Right lobe of liver (tissue), 6 donors: ENCODE measurements around the gene STK24. TPM values are rescaled to one million over a fixed set of nuclear protein-coding genes. Genes with fewer than 3 reads are reported as not detected.

Experiments used
- ATAC-seq, 4 donors: fragments of 200-7000 bp; cut with Tn5 transposase; one replicate each; pipeline ENCODE4 v1.9.1; 2020; ENCODE audit warnings: mild to moderate bottlenecking in 4 of 4, moderate library complexity in 4 of 4
- DNase-seq, 3 donors: peaks; one replicate each; pipeline ENCODE4 v3.0.0-alpha.2; 2020
- H3K27ac ChIP-seq, 3 donors: fragments of 200-600 bp; one replicate each; pipeline ENCODE4 v1.8.0; 2022
- H3K27me3 ChIP-seq, 2 donors: fragments of 200-600 bp; one replicate each; pipeline ENCODE4 v1.8.0; 2022
- H3K36me3 ChIP-seq, 4 donors: fragments of 200-600 bp; sonication (generic) in 1 of 4; one replicate each; pipeline versions ENCODE4 v1.5.1 to v1.8.0; 2017 to 2022; ENCODE audit warnings: control low read depth in 1 of 4
- H3K4me1 ChIP-seq, 4 donors: fragments of 200-600 bp; sonication (generic) in 1 of 4; one replicate each; pipeline versions ENCODE4 v1.5.1 to v1.8.0; 2017 to 2022; ENCODE audit warnings: control low read depth in 1 of 4
- H3K4me3 ChIP-seq, 3 donors: fragments of 200-600 bp; one replicate each; pipeline ENCODE4 v1.8.0; 2022
- H3K9me3 ChIP-seq, 4 donors: fragments of 200-600 bp; sonication (generic) in 1 of 4; one replicate each; pipeline versions ENCODE4 v1.5.1 to v1.8.0; 2017 to 2022; ENCODE audit warnings: control low read depth in 1 of 4
- CTCF ChIP-seq, 4 donors: fragments of 200-600 bp in 3 of 4; fragments of 450-650 bp in 1 of 4; IDR thresholded peaks; one replicate each; pipeline versions ENCODE4 v1.5.1 to v1.8.0; 2016 to 2022; ENCODE audit warnings: antibody characterized with exemption in 4 of 4, mild to moderate bottlenecking in 2 of 4
- POLR2A ChIP-seq: fragments of 450-650 bp; IDR thresholded peaks from one replicate; pipeline ENCODE4 v1.6.1; 2017; ENCODE audit warnings: antibody characterized with exemption, mild to moderate bottlenecking
- WGBS: methylation state at CpG from one replicate; pipeline ENCODE4 v1.1.6; 2018; ENCODE audit warnings: low coverage, low lambda C conversion rate; ENCODE audit not compliant: insufficient coverage; ENCODE audit errors: missing lambda C conversion rate; 5-methylcytosine and 5-hydroxymethylcytosine counted together
- intact Hi-C, 2 donors: fragments of 100-400 bp; cut with DNase I; formaldehyde crosslinking; loops; one replicate each; pipeline versions ENCODE4 v1.11.2 to v1.14.1; 2022
- total RNA-seq, 6 experiments: library from RNA; depleted of rRNA in 2 of 6; stranded (reverse); fragments of >200 nt in 2 of 6; fragmentation: NEBNext Ultra II Directional in 3 of 6; extraction: Animal tissue kit (Norgen Biotek cat#: 25700) in 3 of 6; gene quantifications; one replicate each; pipeline versions ENCODE4 v1.1.0 to v1.2.4, GENCODE V29; 2016 to 2023
- donor health status: DM: no; HTN: yes; CAD: no.
- donor health status: DM: no; HTN: no; CAD: no.
- donor health status: DM: no; HTN: no; CAD: no.
- donor health status: DM: no; HTN: yes; CAD: no.
- donor health status: DM: no; HTN: yes; CAD: no.

The STK24 gene
- total RNA-seq, 6 experiments from 2014 or later, result 14.8 to 40.8 (median 28.6) TPM

GRCh38 chr13:98467263-98467985 is 109.5 kb downstream of the STK24 start:
- no peak overlapping the region for H3K4me3 ChIP-seq
- H3K27ac ChIP-seq, result peak overlapping the region in 1 of 3 donors; percentile 49
- H3K36me3 ChIP-seq, result peaks cover 0 to 13% (median 4%) of the 10 kb centered on the region in 4 donors
- H3K4me1 ChIP-seq, result peaks cover 0 to 25% (median 7%) of the 10 kb centered on the region in 4 donors
- ATAC-seq (peak; percentile 77 to 85 (median 80)), DNase-seq (no peak)
- no peaks in the 10 kb centered on the region for H3K9me3 ChIP-seq
- 52% methylated on average over 13 of the region's 13 CpGs for WGBS
- H3K27me3 ChIP-seq, result no peaks in the 10 kb centered on the region
- TF ChIP-seq CTCF (IDR thresholded peaks at IDR 0.05), result no peak
- no peak for TF ChIP-seq POLR2A
- intact Hi-C loops, result no loop called here

DNA sequence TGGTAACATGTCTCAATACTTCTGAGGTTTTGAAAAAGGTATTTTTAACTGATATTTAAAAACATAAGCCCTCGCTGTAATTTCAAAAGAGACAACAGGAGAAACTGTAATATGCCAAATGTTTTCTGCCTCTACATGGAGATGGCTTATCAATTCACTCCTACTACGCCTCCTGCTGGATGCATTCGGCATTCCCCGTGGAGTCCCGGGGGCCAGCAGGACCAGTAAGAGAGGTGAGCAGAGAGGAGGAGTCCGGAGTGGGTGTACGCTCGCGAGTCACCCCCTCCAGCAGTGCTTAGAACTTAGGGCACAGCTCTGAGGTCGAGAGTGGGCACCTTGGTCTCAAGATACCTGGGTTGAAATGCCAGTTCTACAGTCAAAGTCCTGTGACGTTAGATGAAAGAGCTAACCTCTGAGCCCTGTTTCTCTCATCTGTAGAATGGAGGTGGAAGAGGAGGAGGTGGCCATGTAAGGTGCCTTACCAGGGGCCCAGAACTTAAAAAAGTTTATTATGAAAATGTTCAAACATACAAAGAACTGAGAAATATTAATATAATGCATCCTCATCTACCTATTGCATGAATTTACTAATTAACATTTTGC is 110.2 kb downstream of the STK24 start:
- Histone ChIP-seq H3K4me1 (peaks cover 0 to 22% (median 7%) of the 10 kb centered on the region in 4 donors), H3K9me3 (no peaks in the 10 kb centered on the region), H3K27me3 (no peaks in the 10 kb centered on the region), H3K36me3 (peaks cover 0 to 13% (median 4%) of the 10 kb centered on the region in 4 donors), H3K27ac (peak overlapping the region in 1 of 3 donors; percentile 49), H3K4me3 (no peak overlapping the region)
- ATAC-seq (peak; percentile 20 to 52 (median 36)), DNase-seq (no peak)
- intact Hi-C loops, result no loop called here
- 51% methylated on average over 7 of the region's 11 CpGs for WGBS
- TF ChIP-seq POLR2A, result no peak
- peak; percentile 30 to 54 (median 37) for TF ChIP-seq CTCF (IDR thresholded peaks at IDR 0.05)

DNA sequence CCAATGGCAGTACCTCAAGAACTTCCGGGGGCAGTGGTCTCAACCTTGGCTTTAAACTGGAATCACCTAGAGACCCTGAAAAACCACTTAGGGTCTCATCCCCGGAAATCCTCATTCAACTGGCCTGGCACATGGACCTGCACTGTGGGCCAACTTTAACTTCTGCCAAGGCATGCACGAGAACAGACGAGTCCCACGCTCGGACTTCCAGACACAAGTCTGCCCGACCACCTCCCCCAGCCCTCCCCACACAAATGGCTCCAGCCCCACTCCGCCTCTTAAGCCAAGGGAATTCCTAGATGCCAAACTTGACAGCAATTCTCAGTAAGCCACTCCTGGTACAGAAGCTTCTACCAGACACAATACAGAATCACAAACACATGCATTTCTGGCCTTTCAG is 114.0 kb downstream of the STK24 start:
- Histone ChIP-seq H3K4me3 (no peak overlapping the region), H3K27ac (no peak overlapping the region), H3K9me3 (no peaks in the 10 kb centered on the region), H3K27me3 (no peaks in the 10 kb centered on the region), H3K36me3 (peaks cover 0 to 42% (median 7%) of the 10 kb centered on the region in 4 donors), H3K4me1 (peaks cover 0 to 15% (median 7%) of the 10 kb centered on the region in 4 donors)
- intact Hi-C loops, result no loop called here
- DNase-seq, result no peak
- no peak for TF ChIP-seq CTCF (IDR thresholded peaks at IDR 0.05)
- TF ChIP-seq POLR2A, result no peak
- whole genome bisulfite sequencing, result 93% methylated on average over 6 of the region's 8 CpGs
- no peak for ATAC-seq

DNA sequence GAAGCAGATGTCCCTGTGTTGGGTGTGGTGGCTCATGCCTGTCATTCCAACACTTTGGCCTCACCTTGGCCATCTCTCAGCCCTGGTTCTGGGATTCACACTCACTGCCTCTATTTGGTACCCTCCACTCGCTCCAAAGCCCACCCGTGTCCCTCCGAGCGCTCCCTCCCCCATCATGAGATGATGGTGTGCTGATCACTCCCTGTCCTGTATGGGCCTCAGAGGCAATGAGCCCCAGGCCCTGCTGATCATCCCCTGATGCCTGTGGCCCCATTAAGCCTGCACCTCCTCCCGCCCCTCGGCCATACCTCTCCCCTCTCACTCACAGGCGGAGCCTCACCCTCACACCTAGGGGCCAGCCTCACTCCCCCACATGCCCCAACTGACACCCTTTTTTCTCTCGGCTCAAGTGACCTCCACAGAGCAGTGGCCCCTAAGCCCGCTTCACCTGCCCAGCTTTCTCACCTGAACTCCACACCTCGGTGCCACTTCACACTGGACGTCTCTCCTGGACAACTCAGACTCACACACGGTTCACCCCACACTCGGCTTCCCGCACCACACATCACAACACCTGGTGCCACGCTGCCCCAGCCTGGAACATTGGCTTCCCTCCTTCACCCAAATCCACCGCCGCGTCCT is 114.5 kb downstream of the STK24 start:
- no peak overlapping the region for H3K27ac ChIP-seq
- 98% methylated on average over 12 of the region's 18 CpGs for WGBS

More for the DNA sequence above, 114.5 kb downstream of the STK24 start:
- DNase-seq (no peak), ATAC-seq (no peak)
- Histone ChIP-seq H3K9me3 (no peaks in the 10 kb centered on the region), H3K4me3 (no peak overlapping the region), H3K4me1 (peaks cover 0 to 9% (median 4%) of the 10 kb centered on the region in 4 donors), H3K27me3 (no peaks in the 10 kb centered on the region), H3K36me3 (peaks cover 0 to 42% (median 7%) of the 10 kb centered on the region in 4 donors)
- TF ChIP-seq POLR2A, result no peak
- no peak for TF ChIP-seq CTCF (IDR thresholded peaks at IDR 0.05)
- intact Hi-C loops, result no loop called here
